ENCODE results near the gene CDIP1. TPM values are rescaled to one million over a fixed set of nuclear protein-coding genes. Genes with fewer than 3 reads are reported as not detected.

CDIP1 gene
- total RNA-seq (10 to 100 TPM; 32.0 to 34.0 TPM), polyA plus RNA-seq (ENCODE audit: insufficient read depth, low read depth, low replicate concordance) (34.7 TPM)
- long read RNA-seq, donor 1, transcript CDIP1-205 (6 exons, 2,774 nt) = major isoform, 10 of 25 reads
- long read RNA-seq, donor 1, transcript CDIP1-209 (6 exons, 2,062 nt) = minor isoform, 7 of 25 reads
- long read RNA-seq, donor 1, partial matches to known transcripts = 8 of 25 reads
- long read RNA-seq, donor 1, other reads (novel, unspliced or antisense) = 0 of 25 reads
- long read RNA-seq, donor 2, transcript CDIP1-209 (6 exons, 2,062 nt) = major isoform, 7 of 35 reads
- long read RNA-seq, donor 2, partial matches to known transcripts = 23 of 35 reads
- long read RNA-seq, donor 2, other reads (novel, unspliced or antisense) = 0 of 35 reads

GRCh38 chr16:4538350-4539235, at the start of gene CDIP1:
TSS of gene CDIP1 (minus strand) at chr16:4538773. CDS start at chr16:4514130, 24,643 bp downstream.
- Histone ChIP-seq H3K4me1 (peaks cover 6% of the 10 kb centered on the region), H3K4me3 (peak within 1 kb of the TSS; percentile 84 to 91), H3K36me3 (ENCODE audit: low read depth, missing control alignments) (no peaks in the 10 kb centered on the region), H3K27me3 (no peaks in the 10 kb centered on the region), H3K9me3 (no peaks in the 10 kb centered on the region), H3K27ac (peak within 1 kb of the TSS; percentile 83 to 95)
- 4 to 6% methylated on average over 23 to 49 of the region's 67 CpGs for WGBS, 2 donors
- intact Hi-C loops (cut with DNase I; ENCODE audit: low total_unique reads) = no loop called here
- TF ChIP-seq POLR2A (IDR thresholded peaks at IDR 0.05) = peak; percentile 89
- peak in 2 of 3 experiments; percentile 8 to 42 for TF ChIP-seq CTCF (IDR thresholded peaks at IDR 0.05)
- DNase-seq = peak; percentile 98

GRCh38 chr16:4586291-4586690, 47.7 kb upstream of the CDIP1 start:
- intact Hi-C loops (cut with DNase I; ENCODE audit: low total_unique reads) = no loop called here
- Histone ChIP-seq H3K36me3 (ENCODE audit: low read depth, missing control alignments) (no peaks in the 10 kb centered on the region), H3K27me3 (no peaks in the 10 kb centered on the region), H3K4me3 (no peak overlapping the region), H3K27ac (no peak overlapping the region), H3K4me1 (no peaks in the 10 kb centered on the region), H3K9me3 (no peaks in the 10 kb centered on the region)
- no peak for DNase-seq
- WGBS, 2 donors = 66 to 75% methylated on average over 7 of the region's 7 CpGs
- TF ChIP-seq CTCF (IDR thresholded peaks at IDR 0.05) = no peak
- TF ChIP-seq POLR2A (IDR thresholded peaks at IDR 0.05) = no peak

DNA sequence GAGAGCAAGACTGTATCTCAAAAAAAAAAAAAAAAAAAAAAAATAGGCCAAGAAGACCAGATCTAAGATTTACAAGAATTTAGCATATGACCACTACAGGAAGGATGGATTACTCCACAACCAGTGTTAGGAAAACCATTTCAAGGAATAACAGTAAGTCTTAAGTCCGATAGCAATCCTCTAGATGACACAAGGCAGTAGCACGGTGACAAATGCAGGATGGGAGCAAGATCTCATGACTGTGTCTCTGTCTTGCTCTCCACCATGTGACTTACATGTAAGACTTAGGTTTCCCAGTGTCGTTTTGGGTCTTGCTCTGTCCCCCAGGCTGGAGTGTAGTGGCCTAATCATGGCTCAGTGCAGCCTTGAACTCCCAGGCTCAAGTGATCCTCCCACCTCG, 45.3 kb upstream of the CDIP1 start:
- H3K36me3 ChIP-seq (ENCODE audit: low read depth, missing control alignments) = no peaks in the 10 kb centered on the region
- TF ChIP-seq CTCF (IDR thresholded peaks at IDR 0.05) = no peak
- TF ChIP-seq POLR2A (IDR thresholded peaks at IDR 0.05) = no peak
- H3K4me3 ChIP-seq = no peak overlapping the region
- WGBS, 2 donors = 88 to 94% methylated on average over 4 of the region's 4 CpGs
- H3K27me3 ChIP-seq = no peaks in the 10 kb centered on the region
- DNase-seq = no peak
- intact Hi-C loops (cut with DNase I; ENCODE audit: low total_unique reads) = no loop called here
- H3K27ac ChIP-seq = no peak overlapping the region
- H3K9me3 ChIP-seq = no peaks in the 10 kb centered on the region
- no peaks in the 10 kb centered on the region for H3K4me1 ChIP-seq

GRCh38 chr16:4580250-4580649, 41.7 kb upstream of the CDIP1 start:
- 69 to 71% methylated on average over 6 of the region's 6 CpGs for WGBS, 2 donors
- Histone ChIP-seq H3K9me3 (no peaks in the 10 kb centered on the region), H3K36me3 (ENCODE audit: low read depth, missing control alignments) (no peaks in the 10 kb centered on the region), H3K4me3 (no peak overlapping the region), H3K4me1 (no peaks in the 10 kb centered on the region), H3K27ac (no peak overlapping the region), H3K27me3 (no peaks in the 10 kb centered on the region)
- DNase-seq = no peak
- intact Hi-C loops (cut with DNase I; ENCODE audit: low total_unique reads) = no loop called here
- TF ChIP-seq CTCF (IDR thresholded peaks at IDR 0.05) = no peak
- TF ChIP-seq POLR2A (IDR thresholded peaks at IDR 0.05) = no peak
